ENCODE results near the gene IGSF5.
"Not testable (repeated sequence)": the region's sequence is repeated elsewhere in the genome, so short reads cannot be mapped to it uniquely, and the experiment has no call there.

The IGSF5 gene

DNA sequence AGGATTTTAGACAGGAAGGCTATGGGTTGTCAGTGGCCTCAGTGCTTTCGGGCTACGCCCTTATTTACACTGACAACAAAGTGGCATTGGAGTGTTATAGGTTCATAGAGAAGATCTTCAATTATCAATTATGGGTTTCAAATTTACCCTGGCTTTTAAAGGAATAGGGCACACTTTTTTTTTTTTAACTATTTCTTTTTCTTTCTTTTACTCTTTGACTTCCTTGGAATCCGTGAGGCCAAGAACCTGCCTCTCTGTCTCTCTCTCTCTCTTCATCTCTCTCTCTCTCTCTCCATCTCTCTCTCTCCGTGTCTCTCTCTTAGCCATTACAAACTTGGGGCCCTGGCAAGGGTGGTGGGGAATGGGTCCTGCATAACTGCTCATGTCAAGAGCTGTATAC, at the start of gene IGSF5:
Gene IGSF5 (plus strand): TSS at position 301 of the 400 bp plus-strand sequence. CDS start 327 bp downstream, outside the sequence.
- not testable (repeated sequence) for DNase-seq

DNA sequence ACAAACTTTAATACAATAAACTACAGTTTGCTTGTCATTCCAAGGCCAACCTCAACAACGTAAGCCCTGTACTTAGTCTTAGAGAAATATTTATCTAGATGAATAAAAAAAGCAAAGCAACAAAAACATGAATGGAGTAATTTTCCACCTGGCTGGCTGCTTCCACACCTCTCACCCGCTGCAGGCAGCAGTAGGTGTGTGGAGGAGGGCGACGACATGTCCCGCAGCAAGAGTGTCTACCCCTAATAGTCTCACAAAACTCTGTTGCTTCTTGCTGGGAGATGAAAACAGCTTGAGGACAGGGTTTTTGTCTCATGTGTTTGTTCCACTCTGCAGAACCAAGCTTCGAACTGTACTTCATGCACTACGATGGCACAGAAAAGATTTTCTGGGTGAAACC, 48.8 kb upstream of the IGSF5 start:
- no peak for DNase-seq

DNA sequence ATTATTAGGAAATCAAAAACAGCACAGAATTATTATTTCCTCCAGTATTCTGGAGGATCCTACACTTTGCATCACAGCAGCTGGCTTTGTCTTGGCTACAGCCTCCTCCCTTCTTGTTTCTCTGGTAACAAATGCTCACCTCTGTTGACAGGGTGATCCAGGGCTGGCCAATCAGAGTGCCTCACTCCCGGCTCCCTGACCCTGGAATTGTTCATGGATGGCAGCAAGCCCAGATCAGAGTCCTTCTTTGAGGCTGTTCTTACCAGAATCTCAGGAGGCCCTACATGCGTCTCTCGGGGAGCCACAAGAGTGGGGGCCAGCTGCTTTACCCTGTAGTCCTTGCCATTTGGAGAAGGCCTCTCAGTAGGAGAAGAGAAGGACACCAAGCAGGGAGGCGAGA, 48.4 kb upstream of the IGSF5 start:
- no peak for DNase-seq

DNA sequence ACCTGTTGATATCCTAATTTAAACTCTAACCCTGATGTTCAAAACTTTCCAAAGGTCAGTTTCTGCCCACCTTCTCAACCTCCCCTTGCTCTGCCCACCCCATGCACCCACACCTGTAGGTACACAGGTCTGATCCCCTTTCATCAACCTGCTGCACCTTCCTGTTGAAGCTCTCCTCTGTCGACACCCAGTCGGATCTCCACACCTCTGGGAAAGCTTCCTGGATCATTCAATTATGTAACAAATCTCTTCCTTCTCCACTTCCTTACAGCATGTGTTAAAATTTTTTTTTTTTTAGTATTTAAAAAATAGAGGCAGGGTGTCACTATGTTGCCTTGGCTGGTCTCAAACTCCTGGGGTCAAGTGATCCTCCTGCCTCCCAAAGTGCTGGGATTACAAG, 44.7 kb upstream of the IGSF5 start:
- DNase-seq, result no peak

DNA sequence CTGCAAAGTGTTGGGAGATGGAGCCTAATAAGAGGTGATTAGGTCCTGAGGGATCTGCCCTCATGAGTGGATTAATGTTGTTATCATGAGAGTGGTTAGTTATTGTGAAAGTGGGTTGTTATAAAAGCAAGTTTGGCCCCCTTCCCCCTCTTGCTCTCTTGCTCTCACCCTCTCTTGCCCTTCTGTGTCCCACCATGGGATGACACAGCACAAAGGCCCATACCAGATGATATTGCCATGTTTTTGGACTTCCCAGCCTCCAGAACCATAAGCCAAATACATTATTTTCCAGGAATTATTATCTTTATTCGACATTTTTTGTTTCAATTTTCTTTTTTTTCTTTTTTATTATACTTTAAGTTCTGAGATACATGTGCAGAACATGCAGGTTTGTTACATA, 41.4 kb upstream of the IGSF5 start:
- DNase-seq, result no peak

DNA sequence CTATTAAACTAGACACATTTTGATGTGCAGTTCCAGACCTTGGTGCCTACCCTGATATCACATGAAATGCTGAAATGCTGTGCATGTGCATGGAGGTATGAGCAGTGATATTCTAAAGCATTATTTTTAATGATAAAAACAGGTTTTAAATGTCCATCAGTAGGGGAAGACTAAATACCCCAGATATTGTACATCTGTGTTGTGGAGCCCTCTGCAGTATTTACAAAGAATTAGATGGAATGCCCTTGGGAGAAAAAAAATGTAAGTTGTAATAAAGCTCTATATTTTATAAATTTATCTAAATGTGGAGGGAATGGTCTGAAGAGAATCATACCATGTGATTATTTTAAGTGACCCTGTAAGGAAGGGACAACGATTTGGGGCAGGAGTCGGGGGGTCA, 39.1 kb upstream of the IGSF5 start:
- no peak for DNase-seq

DNA sequence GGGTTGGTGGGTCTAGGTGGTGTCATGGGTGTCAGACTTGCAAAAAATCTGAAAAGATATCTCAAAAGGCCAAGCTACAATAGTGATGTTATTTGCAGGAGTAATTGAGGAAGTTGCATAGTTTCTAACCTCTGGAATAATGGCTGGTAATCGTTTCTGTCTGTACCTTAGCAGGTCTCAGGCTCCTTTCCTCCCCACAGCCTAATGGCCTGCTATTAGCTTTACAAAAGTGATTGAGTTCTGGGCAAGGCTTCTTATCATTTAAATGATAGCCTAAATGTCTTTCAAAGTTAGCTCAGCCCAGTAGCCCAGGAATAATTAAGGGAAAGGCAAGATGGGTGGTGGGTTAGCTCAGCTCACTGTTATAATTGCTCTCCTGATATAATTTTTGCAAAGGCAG, 37.7 kb upstream of the IGSF5 start:
- DNase-seq, result no peak

DNA sequence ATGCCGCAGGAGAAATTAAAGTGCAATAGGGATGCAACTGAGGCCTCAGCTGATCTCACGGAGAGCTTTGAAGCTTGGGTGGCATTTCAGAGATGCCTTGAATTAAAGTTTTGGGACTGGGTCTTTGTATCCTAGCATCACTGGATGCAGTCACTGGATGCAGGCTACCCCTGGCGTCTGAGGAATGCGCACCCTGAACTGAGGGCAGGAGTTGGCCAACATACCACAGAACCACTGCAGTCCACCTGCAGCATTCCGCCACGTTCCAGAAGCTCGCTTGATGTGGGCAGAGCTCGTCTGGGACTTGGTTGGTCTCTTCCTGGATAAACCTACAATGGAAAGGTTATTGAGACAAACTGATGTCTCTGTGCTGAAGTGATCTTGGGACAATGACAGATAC, 34.1 kb upstream of the IGSF5 start:
- DNase-seq, result no peak

DNA sequence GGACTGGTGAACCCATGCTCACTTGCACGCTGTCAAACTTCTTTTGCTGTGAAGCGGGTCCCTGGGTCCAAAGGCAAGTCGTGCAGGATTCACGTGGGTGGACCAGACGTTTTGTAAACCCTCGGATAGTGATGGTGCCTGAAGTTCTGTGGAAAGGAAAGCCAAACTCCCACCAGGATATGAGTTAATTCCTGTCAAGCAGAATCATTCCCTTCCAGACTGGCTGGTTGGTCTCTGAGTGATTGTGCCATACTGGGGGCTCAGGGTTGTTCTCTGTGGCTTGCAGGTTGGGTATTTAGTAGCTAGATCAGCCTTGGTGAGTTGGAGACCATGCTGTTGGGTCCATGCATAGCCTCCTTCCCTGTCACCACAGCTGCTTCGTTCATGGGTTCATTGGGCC, 32.7 kb upstream of the IGSF5 start:
- no peak for DNase-seq

DNA sequence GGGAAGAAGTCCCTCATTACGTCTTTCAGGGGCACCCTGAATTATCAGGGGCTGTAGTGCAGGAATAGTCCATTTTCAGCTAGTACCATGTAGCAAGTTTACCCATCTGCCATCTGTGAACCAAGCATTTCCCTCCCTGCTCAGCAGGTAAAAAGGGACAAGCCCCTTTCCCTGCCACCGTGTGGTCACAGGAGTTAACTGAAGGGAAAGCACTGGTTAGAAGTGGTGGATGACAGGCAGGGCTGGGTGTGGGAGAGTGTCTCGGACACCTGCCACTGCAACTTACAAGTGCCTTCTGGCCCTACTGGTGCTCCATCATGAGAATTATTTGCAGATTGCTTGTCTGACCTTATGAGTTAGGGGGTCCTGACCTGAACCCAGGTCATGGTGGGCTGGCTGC, 32.0 kb upstream of the IGSF5 start:
- DNase-seq, result no peak

DNA sequence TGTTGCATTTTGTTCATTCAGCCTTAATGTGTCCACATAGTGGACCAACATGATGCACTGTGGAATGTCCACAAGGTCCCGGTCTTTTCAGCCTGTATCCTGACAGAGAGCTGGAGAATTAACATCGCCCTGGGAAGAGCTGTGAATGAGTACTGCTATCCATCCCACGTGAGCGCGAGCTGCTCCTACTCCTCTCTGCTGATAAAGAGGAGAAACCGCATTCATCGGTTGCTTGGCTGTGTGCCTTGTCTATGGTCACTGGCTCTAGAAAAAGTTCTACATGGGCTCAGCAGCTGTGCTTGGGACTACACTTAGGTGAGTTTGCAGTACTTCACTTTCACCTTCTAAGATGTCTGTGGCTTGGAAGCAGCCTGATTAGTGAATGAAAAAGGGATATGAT, 31.1 kb upstream of the IGSF5 start:
- no peak for DNase-seq

DNA sequence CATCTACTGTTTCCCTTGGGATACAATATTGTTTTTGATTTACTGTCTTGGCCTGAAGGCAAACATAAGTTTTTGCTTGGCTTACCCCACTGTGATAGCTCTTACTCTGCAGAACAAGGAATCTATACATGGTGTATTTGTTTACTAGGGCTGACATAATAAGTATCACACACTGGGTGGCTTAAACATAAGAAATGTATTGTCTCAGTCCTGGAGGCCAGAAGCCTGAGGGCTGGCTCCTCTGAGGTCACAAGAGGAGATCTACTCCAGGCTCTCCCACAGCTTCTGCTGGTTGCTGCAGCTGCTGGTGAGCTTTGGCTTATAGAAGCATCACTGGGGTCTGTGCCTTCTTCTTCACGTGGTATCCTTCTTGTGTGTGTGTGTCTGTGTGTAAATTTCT, 30.7 kb upstream of the IGSF5 start:
- no peak for DNase-seq

DNA sequence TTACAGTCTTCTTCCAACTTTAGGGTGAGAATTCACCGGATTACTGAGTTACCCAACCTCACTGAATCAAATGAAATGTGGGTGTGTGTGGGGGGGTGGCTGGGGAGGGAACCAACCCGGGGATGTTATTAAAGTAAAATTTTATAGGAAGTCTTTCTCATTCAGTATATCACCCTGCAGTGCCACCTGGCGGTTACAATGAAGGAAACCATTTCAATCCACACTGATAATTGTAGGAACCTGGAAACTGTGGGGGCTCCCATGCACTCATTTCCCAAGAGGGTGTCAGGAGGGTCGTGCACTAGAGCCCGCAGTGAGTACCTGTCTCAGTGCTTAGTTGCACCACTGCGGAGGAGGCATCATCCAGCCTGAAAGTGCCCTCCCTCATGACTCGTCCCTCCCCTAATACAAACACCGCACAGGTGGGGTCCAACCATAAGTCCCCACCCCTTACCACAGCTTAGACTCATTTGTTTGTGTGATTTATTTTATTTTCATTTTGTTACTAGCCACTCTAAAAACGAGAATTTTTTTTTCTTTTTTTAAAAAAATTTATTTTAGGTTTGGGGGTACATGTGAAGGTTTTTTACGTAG, 29.1 kb upstream of the IGSF5 start:
- DNase-seq, result no peak

DNA sequence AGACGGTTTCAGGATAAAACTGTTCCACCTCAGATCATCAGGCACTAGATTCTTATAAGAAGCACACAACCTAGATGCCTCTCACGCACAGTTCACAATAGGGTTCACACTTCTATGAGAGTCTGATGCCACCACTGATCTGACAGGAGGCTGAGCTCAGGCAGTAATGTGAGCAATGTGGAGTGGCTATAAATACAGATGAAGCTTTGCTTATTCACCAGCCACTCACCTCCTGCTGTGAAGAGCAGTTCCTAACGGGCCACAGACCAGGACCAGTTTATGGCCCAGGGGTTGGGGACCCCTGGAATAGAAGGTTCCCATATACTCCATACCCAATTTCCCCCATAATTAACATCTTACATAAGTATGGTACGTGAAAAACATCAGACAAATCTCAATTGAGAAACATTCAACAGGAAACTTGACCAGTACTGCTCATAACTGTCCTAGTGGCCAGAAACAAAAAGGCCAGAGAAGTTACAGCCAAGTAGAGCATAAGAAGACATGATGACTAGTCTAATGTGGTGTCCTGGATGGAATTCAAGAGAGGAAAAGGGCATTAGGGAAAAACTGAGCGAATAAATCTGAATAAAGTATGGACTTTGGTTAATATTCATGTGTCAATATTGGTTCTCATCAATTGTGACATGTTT, 24.7 kb upstream of the IGSF5 start:
- DNase-seq, result no peak

DNA sequence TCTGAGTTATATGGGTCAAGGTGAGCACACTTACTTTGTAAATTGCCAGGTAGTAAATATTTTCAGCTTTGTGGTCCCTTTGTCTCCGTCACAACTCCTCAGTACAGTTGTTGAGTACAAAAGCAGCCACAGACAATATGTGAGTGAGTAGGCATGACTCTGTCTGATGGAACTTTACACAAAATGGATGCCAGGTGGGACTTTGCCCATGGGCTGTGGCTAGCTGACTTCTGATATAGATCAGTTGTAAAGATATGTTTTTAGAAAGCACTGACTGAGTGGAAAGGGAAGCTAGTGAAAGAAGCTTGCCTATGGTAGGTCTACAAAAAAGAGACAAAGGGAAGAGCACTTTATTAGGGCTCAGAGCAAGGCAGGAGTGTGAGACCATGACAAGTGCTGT, 23.1 kb upstream of the IGSF5 start:
- DNase-seq, result no peak

DNA sequence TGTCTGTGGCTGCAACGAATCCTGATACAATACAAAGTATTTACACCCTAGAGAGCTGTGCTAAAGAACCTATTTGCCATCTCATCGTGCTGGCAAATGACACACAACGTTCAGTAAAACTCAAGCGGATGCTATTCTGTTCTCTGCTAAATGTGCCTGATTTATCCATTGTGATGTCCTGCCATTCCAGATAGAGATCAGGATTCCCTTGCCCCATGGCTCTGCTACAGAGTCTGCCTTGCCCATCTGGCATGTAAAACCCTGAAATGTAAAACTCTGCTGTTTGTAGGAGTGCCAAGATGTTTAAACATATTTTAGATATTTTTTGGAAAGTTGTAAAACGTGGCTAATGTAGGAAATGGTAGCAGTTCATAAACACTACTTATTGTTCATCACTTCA, 20.0 kb upstream of the IGSF5 start:
- DNase-seq, result no peak

DNA sequence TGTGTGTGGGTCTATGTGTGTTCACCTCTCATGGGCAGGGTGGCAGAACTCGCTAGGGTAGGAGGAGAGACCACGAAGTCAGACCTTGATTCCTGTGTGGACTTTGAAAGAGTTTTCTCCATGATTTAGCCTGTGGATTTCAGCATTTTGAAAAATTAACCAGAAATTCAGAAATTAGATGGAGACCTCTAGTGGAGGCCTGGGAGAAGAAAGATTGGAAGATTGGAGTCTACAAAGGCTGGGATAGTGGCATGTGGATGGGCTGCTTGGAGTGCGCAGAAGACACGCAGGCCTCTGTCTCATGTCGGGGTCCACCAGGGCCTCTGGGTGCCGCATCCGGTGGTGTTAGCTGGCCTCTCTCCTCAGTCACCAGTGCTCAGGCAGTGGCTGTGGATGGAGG, 18.9 kb upstream of the IGSF5 start:
- no peak for DNase-seq

DNA sequence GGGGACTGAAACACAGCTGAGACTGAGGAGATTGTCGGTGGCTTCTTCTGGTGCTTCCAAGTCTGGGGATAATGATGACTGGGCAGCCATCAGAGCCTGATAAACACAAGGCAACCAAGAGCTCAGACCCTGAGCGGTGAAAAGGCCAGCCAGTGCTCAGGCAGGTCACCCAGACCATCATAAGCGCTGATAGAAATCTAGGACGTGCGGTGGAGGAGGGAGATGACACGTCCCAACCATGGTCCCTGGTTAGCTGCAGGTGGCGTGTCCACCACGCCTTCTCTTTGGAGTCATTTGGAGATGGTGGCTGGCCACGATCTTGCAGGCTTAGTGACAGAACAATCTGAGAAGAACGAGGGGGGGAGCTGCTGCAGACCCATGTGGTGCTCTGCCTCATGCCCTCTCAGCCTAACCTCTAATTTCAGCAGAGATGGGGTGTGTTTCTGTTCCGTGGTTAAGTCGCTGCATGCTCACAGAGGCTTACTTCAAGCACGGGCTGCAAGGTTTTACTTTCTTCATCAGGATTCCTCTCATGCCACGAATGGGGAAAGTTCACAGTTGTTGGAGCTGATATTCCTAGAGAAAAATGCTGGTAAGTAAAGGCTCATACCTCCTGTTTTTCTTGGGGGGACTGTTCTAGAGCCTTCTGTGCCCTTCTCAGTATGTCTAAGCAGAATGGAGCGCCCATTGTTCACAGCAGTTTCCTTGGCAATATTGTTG, 17.4 kb upstream of the IGSF5 start:
- DNase-seq, result no peak

DNA sequence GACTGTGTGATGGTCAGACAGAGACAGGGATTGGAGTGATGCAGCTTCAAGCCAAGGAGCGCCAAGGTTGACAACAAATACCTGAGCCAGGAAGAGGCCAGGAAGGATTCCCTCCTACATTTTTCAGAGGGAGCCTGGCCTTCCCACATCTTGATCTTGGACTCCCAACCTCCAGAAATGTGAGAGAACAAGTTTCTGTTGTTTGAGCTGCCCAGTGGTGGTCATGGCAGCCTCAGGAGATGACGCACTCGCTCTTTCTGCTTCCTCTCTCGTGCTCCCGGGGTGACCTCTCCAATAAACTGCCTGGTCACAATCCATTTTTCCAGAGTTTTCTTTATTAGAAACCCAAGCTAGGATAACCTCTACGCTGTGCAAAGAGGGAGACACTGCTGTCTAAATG, 16.6 kb upstream of the IGSF5 start:
- DNase-seq, result no peak

DNA sequence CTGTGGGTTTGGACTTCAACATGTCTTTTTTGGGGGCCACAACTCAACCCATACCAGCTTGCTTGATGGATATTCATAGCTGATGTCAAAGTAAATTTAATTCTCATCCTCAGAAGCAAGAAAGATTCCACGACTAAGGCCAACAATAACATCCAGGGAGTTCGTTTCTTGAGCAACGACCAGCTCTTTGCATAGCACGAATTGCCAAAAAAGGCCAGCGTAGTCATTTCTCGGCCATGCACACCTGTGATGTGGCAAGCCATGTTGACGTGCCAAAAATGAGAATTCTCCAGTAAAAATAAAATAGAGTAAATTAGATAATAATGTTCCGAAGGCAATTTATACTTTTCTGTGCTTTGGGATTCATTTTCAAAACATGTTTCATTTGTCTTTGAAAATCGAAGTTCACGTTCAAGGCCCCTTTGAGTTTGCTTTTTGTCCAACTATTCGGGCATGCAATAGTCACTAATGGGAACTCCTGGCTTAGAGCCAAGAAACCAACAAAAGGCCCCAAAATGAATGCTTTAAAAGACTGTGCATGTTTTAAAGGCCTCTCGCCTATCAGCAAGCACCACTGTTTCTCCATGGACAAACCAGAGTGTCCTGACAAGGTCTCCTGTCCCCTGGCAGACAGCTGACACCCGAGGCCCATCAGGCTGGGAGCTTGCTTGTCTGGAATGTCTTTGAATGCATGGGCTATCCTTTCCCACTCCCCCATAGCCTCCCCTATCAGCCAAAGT, 14.4 kb upstream of the IGSF5 start:
- DNase-seq, result no peak

DNA sequence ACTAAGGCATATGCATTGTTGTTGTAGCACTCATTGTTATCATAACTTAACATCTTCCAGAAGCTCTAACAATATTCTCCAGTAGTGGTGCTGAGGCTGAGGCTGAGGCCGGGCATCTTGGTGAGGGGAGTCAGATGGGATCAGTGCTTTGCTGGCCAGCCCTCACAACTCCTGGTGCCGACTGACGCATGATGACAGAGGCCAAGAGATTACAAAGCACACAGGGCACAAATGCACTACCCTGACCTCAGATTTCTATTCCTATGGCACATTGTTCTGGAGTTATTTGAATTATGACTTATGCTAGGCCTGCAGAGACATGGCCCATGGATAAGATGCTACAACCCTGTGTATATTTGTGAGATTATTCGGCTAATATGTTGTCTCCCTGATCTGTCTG, 8.3 kb upstream of the IGSF5 start:
- no peak for DNase-seq

DNA sequence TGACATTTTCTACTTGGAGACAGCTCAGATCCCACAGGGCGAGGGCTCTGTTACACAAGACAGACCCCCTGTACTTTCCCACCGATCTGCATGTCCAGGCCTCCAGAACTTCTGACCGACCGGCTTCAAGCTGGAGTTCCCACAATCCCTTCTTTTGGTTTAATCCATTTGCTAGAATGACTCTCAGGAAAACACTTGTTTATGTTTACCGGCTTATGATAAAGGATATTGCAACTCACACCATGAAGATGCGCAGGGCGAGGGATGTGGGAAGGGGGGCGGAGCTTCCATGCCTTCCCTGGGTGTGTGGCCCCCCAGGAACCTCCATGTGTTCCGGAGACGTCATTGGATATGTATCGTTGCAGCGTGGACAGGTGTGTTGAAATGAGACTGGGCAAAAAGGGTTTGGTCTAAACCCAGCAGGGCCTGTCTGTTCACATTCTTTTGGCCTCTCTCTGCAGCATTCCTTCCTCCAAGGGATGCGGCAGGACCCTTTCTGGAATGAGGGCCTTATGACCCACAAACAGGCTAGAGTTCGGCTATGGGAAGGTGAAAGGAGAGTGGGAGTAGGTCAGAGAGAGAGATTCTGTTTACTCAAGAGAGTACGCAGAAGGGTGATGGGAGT, 7.5 kb upstream of the IGSF5 start:
- no peak for DNase-seq

DNA sequence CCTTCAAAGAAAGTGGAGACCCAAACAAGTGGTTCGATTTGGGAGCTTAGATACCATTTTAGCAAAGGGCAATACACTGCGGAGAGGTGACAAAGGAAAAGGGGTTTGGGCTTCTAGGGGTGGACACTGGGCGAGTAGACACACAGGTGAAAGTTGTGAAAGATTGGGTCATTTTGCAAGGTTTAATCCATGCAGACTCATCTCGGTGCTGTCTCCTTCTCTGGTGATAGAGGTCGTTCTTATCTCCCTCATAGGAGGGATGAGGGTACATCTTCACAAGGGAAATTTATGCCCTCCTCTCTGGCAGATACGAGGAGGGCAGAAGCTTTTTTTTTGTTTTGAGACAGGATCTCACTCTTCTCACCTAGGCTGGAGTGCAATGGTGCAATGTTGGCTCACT, 6.4 kb upstream of the IGSF5 start:
- DNase-seq, result no peak
